HepG2 (cell line): ENCODE measurements around the gene NPPB. TPM values are rescaled to one million over a fixed set of nuclear protein-coding genes. Genes with fewer than 3 reads are reported as not detected.

ENCODE experiments used
- ARID3A ChIP-seq: IDR thresholded peaks from 2 replicates; pipeline ENCODE4 v1.6.1; 2012; ENCODE audit warnings: low read depth, low read length, improper control_type of control experiment
- EEA1 ChIP-seq: sonication (generic); formaldehyde crosslinking; IDR thresholded peaks from 2 replicates; pipeline ENCODE4 v1.5.1; 2020; ENCODE audit warnings: mild to moderate bottlenecking, missing genetic modification reagents, borderline replicate concordance
- GABPB1 ChIP-seq: IDR thresholded peaks from 2 replicates; pipeline ENCODE4 v1.6.1; 2016; ENCODE audit warnings: mild to moderate bottlenecking, missing genetic modification reagents, moderate library complexity, missing compliant biosample characterization
- HMG20A ChIP-seq: IDR thresholded peaks from 2 replicates; pipeline ENCODE4 v1.6.1; 2016; ENCODE audit warnings: borderline replicate concordance
- HMGA1 ChIP-seq: sonication (generic); formaldehyde crosslinking; conservative IDR thresholded peaks from 2 replicates; pipeline ENCODE4 v1.4.0; 2020; ENCODE audit warnings: missing genetic modification reagents
- IRF2 ChIP-seq: IDR thresholded peaks from 2 replicates; pipeline ENCODE4 v1.6.1; 2018; ENCODE audit warnings: missing genetic modification reagents, missing compliant biosample characterization
- MED13 ChIP-seq: sonication (generic); formaldehyde crosslinking; IDR thresholded peaks from 2 replicates; pipeline ENCODE4 v1.5.0; 2020; ENCODE audit warnings: missing genetic modification reagents
- MYNN ChIP-seq: sonication (generic); formaldehyde crosslinking; IDR thresholded peaks from 2 replicates; pipeline ENCODE4 v1.4.0; 2020; ENCODE audit warnings: mild to moderate bottlenecking, low read depth, missing genetic modification reagents
- PAXIP1 ChIP-seq: sonication (generic); formaldehyde crosslinking; conservative IDR thresholded peaks from 2 replicates; pipeline ENCODE4 v1.4.0; 2020; ENCODE audit warnings: mild to moderate bottlenecking, missing genetic modification reagents, moderate library complexity
- RORA ChIP-seq: sonication (generic); formaldehyde crosslinking; IDR thresholded peaks from 2 replicates; pipeline ENCODE4 v1.5.0; 2020; ENCODE audit warnings: mild to moderate bottlenecking, missing genetic modification reagents, moderate library complexity
- SNRNP70 ChIP-seq: fragments of 200-400 bp; formaldehyde crosslinking; IDR thresholded peaks from 2 replicates; pipeline ENCODE4 v1.6.1; 2017; ENCODE audit warnings: mild to moderate bottlenecking, low read depth, low read length, moderate library complexity
- TRIM24 ChIP-seq: sonication (generic); formaldehyde crosslinking; IDR thresholded peaks from 2 replicates; pipeline ENCODE4 v1.8.0; 2022; ENCODE audit warnings: mild to moderate bottlenecking, missing genetic modification reagents
- YEATS4 ChIP-seq: sonication (generic); formaldehyde crosslinking; IDR thresholded peaks from 2 replicates; pipeline ENCODE4 v1.4.0; 2020; ENCODE audit warnings: missing genetic modification reagents, borderline replicate concordance
- ZFAT ChIP-seq: sonication (generic); formaldehyde crosslinking; conservative IDR thresholded peaks from 2 replicates; pipeline ENCODE4 v1.8.1; 2023; ENCODE audit warnings: missing genetic modification reagents, inconsistent platforms
- ZNF225 ChIP-seq: sonication (generic); formaldehyde crosslinking; IDR thresholded peaks from 2 replicates; pipeline ENCODE4 v1.4.0; 2020; ENCODE audit warnings: mild to moderate bottlenecking, missing genetic modification reagents
- ZNF430 ChIP-seq: sonication (generic); formaldehyde crosslinking; IDR thresholded peaks from 2 replicates; pipeline ENCODE4 v1.9.0; 2021; ENCODE audit warnings: mild to moderate bottlenecking, missing genetic modification reagents
- ZNF503 ChIP-seq: sonication (generic); formaldehyde crosslinking; IDR thresholded peaks from 2 replicates; pipeline ENCODE4 v1.4.0; 2020; ENCODE audit warnings: missing genetic modification reagents
- ZNF605 ChIP-seq: sonication (generic); formaldehyde crosslinking; IDR thresholded peaks from 2 replicates; pipeline ENCODE4 v1.8.0; 2022; ENCODE audit warnings: mild to moderate bottlenecking, missing genetic modification reagents
- polyA plus RNA-seq, 8 experiments: library from polyadenylated mRNA; depleted of rRNA in 3 of 8; stranded (reverse) in 7 of 8; unstranded in 1 of 8; fragments of >200 nt; fragmentation: Illumina TruSeq in 4 of 8; extraction: Trizol in 4 of 8; gene quantifications; 2 replicates each; pipeline versions ENCODE4 v1.2.1 to v1.2.3, GENCODE V29; 2011 to 2016; ENCODE audit warnings: low read depth in 4 of 8, missing spikeins in 1 of 8, mixed read lengths in 1 of 8; ENCODE audit not compliant: insufficient read depth in 1 of 8
- total RNA-seq, 5 experiments: library from RNA; depleted of rRNA; stranded (reverse); fragments of >200 nt; fragmentation: Illumina TruSeq; extraction: Trizol; gene quantifications; 2 replicates each; pipeline ENCODE4 v1.2.3, GENCODE V29; 2016; ENCODE audit warnings: low read depth in 1 of 5
- TF ChIP-seq, protein P1 (sequence below): IDR thresholded peaks from 2 replicates; pipeline ENCODE4 v1.6.1; 2016; ENCODE audit warnings: missing compliant biosample characterization, missing genetic modification reagents, borderline replicate concordance
- TF ChIP-seq, protein P2 (sequence below): IDR thresholded peaks from 2 replicates; pipeline ENCODE4 v1.6.1; 2016; ENCODE audit warnings: mild to moderate bottlenecking, missing biosample characterization, missing genetic modification reagents

Gene NPPB
- total and polyA plus RNA-seq, 2 of the 13 experiments (the other 11 are each of a cell fraction or from before 2014, with no cell fraction given), result 1.9 TPM; not detected in 1

GRCh38 chr1:11858968-11859871 is 475 bp upstream of the NPPB start (continued):
- TF ChIP-seq PAXIP1 (CRISPR knock-in tag), result peak; percentile 47; the same call in 1 of the 2 replicates
- TF ChIP-seq SNRNP70, result no peak
- peak; percentile 53; the same call in 1 of the 2 replicates for TF ChIP-seq ZFAT (CRISPR knock-in tag)
- peak; percentile 98 for TF ChIP-seq ZNF430 (CRISPR knock-in tag)
- peak; percentile 90; the same call in 1 of the 2 replicates for TF ChIP-seq MYNN (CRISPR knock-in tag)
- peak; percentile 90; the same call in 1 of the 2 replicates for TF ChIP-seq IRF2 (CRISPR knock-in tag)
- peak; percentile 93 for TF ChIP-seq MED13 (CRISPR knock-in tag)
- peak; percentile 76; the same call in 1 of the 2 replicates for TF ChIP-seq ZNF225 (CRISPR knock-in tag)
- no peak for TF ChIP-seq TRIM24 (CRISPR knock-in tag)
- peak; percentile 73 for TF ChIP-seq GABPB1 (CRISPR knock-in tag)
- TF ChIP-seq RORA, result no peak
- TF ChIP-seq, protein P1, sequence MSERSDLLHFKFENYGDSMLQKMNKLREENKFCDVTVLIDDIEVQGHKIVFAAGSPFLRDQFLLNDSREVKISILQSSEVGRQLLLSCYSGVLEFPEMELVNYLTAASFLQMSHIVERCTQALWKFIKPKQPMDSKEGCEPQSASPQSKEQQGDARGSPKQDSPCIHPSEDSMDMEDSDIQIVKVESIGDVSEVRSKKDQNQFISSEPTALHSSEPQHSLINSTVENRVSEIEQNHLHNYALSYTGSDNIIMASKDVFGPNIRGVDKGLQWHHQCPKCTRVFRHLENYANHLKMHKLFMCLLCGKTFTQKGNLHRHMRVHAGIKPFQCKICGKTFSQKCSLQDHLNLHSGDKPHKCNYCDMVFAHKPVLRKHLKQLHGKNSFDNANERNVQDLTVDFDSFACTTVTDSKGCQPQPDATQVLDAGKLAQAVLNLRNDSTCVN (CRISPR knock-in tag), result peak; percentile 97
- TF ChIP-seq EEA1 (CRISPR knock-in tag), result peak; percentile 96
- TF ChIP-seq, protein P2, sequence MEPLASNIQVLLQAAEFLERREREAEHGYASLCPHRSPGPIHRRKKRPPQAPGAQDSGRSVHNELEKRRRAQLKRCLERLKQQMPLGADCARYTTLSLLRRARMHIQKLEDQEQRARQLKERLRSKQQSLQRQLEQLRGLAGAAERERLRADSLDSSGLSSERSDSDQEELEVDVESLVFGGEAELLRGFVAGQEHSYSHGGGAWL (CRISPR knock-in tag), result peak; percentile 99
- TF ChIP-seq HMGA1, result no peak
- TF ChIP-seq YEATS4 (CRISPR knock-in tag), result peak; percentile 63; the same call in 1 of the 2 replicates
- peak; percentile 53; the same call in 1 of the 2 replicates for TF ChIP-seq ZNF503 (CRISPR knock-in tag)
- peak; percentile 67; the same call in 1 of the 2 replicates for TF ChIP-seq HMG20A
- TF ChIP-seq ZNF605 (CRISPR knock-in tag), result peak; percentile 97
- no peak for TF ChIP-seq ARID3A
